Measurements from ENCODE around the gene LTBR.

The LTBR gene

DNA sequence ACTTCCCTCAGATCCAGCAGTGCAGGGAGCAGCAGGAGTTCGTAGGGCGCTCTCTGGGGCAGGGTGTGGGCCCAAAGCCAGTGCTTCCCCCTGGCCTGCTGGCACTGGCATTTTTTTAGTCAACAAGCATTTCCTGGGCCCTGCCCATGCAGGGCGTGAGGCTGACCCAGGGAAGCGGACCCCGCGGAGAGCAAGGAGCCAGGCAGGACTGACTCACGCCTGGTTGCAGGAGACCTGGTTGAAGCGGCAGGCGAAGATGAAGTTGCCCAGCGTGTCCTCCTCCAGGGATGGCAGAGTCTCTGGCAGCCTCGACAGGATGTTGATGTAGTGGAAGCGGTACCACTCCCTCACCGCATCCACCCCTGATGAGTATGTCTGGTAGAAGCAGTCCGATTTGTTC lies 22.1 kb upstream of the LTBR start:
- Histone ChIP-seq H2BK12ac (ENCODE audit: low read length) (peak overlapping the region; percentile 60), H3K14ac (ENCODE audit: low read length) (no peak overlapping the region), H2BK15ac (ENCODE audit: low read length) (peak overlapping the region; percentile 72), H2BK120ac (ENCODE audit: low read depth, low read length) (no peak overlapping the region), H2AFZ (ENCODE audit: low read length) (peak overlapping the region; percentile 22), H4K8ac (ENCODE audit: low read depth, low read length) (no peak overlapping the region), H3K9me3 (replicated peaks in 1 of 2; ENCODE audit: control insufficient read depth in 2 of 2, insufficient read depth in 1 of 2, low read depth in 1 of 2, low read length in 2 of 2) (no peaks in the 10 kb centered on the region), H3K4me1 (ENCODE audit: control insufficient read depth in 2 of 2, insufficient read depth in 1 of 2, low read depth in 1 of 2, low read length in 2 of 2) (peaks cover 0 to 4% of the 10 kb centered on the region in 2 donors), H2AK5ac (ENCODE audit: low read depth, low read length) (peak overlapping the region; percentile 73), H3K18ac (ENCODE audit: low read length) (peak overlapping the region; percentile 82), H3K79me1 (ENCODE audit: low read depth, low read length) (no peaks in the 10 kb centered on the region), H3K4ac (ENCODE audit: low read length) (no peak overlapping the region), H3K9ac (ENCODE audit: low read depth, low read length, poor library complexity) (no peak overlapping the region), H3K4me2 (ENCODE audit: insufficient read depth, low read length, poor library complexity, severe bottlenecking) (no peak overlapping the region), H3K23ac (ENCODE audit: low read depth, low read length, poor library complexity) (peak overlapping the region; percentile 25), H4K91ac (ENCODE audit: low read depth, low read length, poor library complexity) (no peak overlapping the region), H3K4me3 (ENCODE audit: low read length in 2 of 2) (no peak overlapping the region), H3K27ac (replicated peaks; ENCODE audit: low read length) (no peak overlapping the region), H3K27me3 (ENCODE audit: control insufficient read depth in 3 of 3, insufficient read depth in 3 of 3, low read depth in 1 of 3, low read length in 3 of 3) (no peaks in the 10 kb centered on the region), H3K36me3 (replicated peaks in 1 of 2; ENCODE audit: control insufficient read depth in 2 of 2, insufficient read depth in 2 of 2, low read length in 2 of 2) (no peaks in the 10 kb centered on the region), H2BK5ac (ENCODE audit: low read length) (no peak overlapping the region)
- WGBS, 2 donors (ENCODE audit: extremely low coverage in 2 of 2, insufficient read length in 2 of 2, insufficient replicate concordance in 1 of 2) = no CpG with 5 or more reads among the region's 14 CpGs
- no peak for DNase-seq (ENCODE audit: low spot score)

DNA sequence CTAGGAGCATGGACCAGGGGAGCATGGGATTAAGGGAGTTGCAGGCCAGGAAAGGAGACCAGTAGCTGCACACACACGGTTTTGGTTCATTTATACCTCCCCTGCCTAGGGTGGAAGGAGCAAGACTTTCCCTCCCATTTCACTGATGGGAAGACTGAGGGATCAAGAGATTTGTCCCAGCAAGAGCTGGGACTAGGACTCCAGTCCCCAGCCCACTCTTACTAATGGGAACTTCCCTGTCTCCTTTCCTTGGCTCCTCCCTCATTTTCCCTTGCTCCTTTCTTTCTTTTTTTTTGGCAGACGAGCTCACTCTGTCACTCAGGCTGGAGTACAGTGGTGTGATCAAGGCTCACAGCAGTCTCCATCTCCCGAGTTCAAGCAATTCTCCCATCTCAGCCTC lies 21.6 kb upstream of the LTBR start:
- no peaks in the 10 kb centered on the region for H3K79me1 ChIP-seq (ENCODE audit: low read depth, low read length)
- H2BK5ac ChIP-seq (ENCODE audit: low read length) = no peak overlapping the region
- H3K4me1 ChIP-seq (ENCODE audit: control insufficient read depth in 2 of 2, insufficient read depth in 1 of 2, low read depth in 1 of 2, low read length in 2 of 2) = peaks cover 0 to 3% of the 10 kb centered on the region in 2 donors
- no peak overlapping the region for H2BK120ac ChIP-seq (ENCODE audit: low read depth, low read length)
- H3K23ac ChIP-seq (ENCODE audit: low read depth, low read length, poor library complexity) = peak overlapping the region; percentile 25
- no peak overlapping the region for H3K18ac ChIP-seq (ENCODE audit: low read length)
- WGBS, 2 donors (ENCODE audit: extremely low coverage in 2 of 2, insufficient read length in 2 of 2, insufficient replicate concordance in 1 of 2) = no CpG with 5 or more reads among the region's 3 CpGs
- H2BK15ac ChIP-seq (ENCODE audit: low read length) = no peak overlapping the region
- no peak overlapping the region for H3K4me2 ChIP-seq (ENCODE audit: insufficient read depth, low read length, poor library complexity, severe bottlenecking)
- peak overlapping the region; percentile 60 for H2BK12ac ChIP-seq (ENCODE audit: low read length)
- H4K8ac ChIP-seq (ENCODE audit: low read depth, low read length) = no peak overlapping the region
- H2AFZ ChIP-seq (ENCODE audit: low read length) = no peak overlapping the region
- H3K4me3 ChIP-seq (ENCODE audit: low read length in 2 of 2) = no peak overlapping the region
- H3K9me3 ChIP-seq (replicated peaks in 1 of 2; ENCODE audit: control insufficient read depth in 2 of 2, insufficient read depth in 1 of 2, low read depth in 1 of 2, low read length in 2 of 2) = no peaks in the 10 kb centered on the region
- H2AK5ac ChIP-seq (ENCODE audit: low read depth, low read length) = peak overlapping the region; percentile 73
- no peak overlapping the region for H3K27ac ChIP-seq (replicated peaks; ENCODE audit: low read length)
- no peaks in the 10 kb centered on the region for H3K27me3 ChIP-seq (ENCODE audit: control insufficient read depth in 3 of 3, insufficient read depth in 3 of 3, low read depth in 1 of 3, low read length in 3 of 3)
- no peak overlapping the region for H3K14ac ChIP-seq (ENCODE audit: low read length)
- no peak for DNase-seq (ENCODE audit: low spot score)
- H4K91ac ChIP-seq (ENCODE audit: low read depth, low read length, poor library complexity) = no peak overlapping the region
- H3K9ac ChIP-seq (ENCODE audit: low read depth, low read length, poor library complexity) = no peak overlapping the region
- no peak overlapping the region for H3K4ac ChIP-seq (ENCODE audit: low read length)
- no peaks in the 10 kb centered on the region for H3K36me3 ChIP-seq (replicated peaks in 1 of 2; ENCODE audit: control insufficient read depth in 2 of 2, insufficient read depth in 2 of 2, low read length in 2 of 2)

DNA sequence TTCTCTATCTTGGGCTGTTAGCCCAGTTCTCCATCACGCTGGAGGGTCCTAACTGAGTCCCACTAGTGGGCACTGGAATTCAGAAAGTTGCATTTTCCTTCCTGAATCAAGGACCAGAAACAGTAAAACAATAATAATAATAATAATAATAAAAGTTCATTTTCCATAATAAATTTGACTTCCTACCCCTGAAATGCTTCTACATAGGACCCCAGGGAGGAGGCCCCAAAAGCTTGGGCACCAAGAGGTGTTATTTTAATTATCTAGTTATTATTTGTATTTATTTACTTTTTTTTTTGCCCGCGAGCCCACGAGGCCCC lies 21.0 kb upstream of the LTBR start:
- no peak overlapping the region for H4K91ac ChIP-seq (ENCODE audit: low read depth, low read length, poor library complexity)
- WGBS, 2 donors (ENCODE audit: extremely low coverage in 2 of 2, insufficient read length in 2 of 2, insufficient replicate concordance in 1 of 2) = no CpG with 5 or more reads among the region's 4 CpGs
- no peak overlapping the region for H4K8ac ChIP-seq (ENCODE audit: low read depth, low read length)
- peak overlapping the region; percentile 72 for H2AFZ ChIP-seq (ENCODE audit: low read length)
- H3K27ac ChIP-seq (replicated peaks; ENCODE audit: low read length) = no peak overlapping the region
- no peaks in the 10 kb centered on the region for H3K79me1 ChIP-seq (ENCODE audit: low read depth, low read length)
- H2BK5ac ChIP-seq (ENCODE audit: low read length) = no peak overlapping the region
- no peak overlapping the region for H3K4ac ChIP-seq (ENCODE audit: low read length)
- no peak overlapping the region for H2AK5ac ChIP-seq (ENCODE audit: low read depth, low read length)
- no peak overlapping the region for H2BK120ac ChIP-seq (ENCODE audit: low read depth, low read length)
- no peak overlapping the region for H2BK12ac ChIP-seq (ENCODE audit: low read length)
- H2BK15ac ChIP-seq (ENCODE audit: low read length) = no peak overlapping the region
- no peak overlapping the region for H3K9ac ChIP-seq (ENCODE audit: low read depth, low read length, poor library complexity)
- H3K4me2 ChIP-seq (ENCODE audit: insufficient read depth, low read length, poor library complexity, severe bottlenecking) = no peak overlapping the region
- no peaks in the 10 kb centered on the region for H3K27me3 ChIP-seq (ENCODE audit: control insufficient read depth in 3 of 3, insufficient read depth in 3 of 3, low read depth in 1 of 3, low read length in 3 of 3)
- no peaks in the 10 kb centered on the region for H3K36me3 ChIP-seq (replicated peaks in 1 of 2; ENCODE audit: control insufficient read depth in 2 of 2, insufficient read depth in 2 of 2, low read length in 2 of 2)
- H3K23ac ChIP-seq (ENCODE audit: low read depth, low read length, poor library complexity) = no peak overlapping the region
- H3K14ac ChIP-seq (ENCODE audit: low read length) = no peak overlapping the region
- no peak overlapping the region for H3K4me3 ChIP-seq (ENCODE audit: low read length in 2 of 2)
- DNase-seq (ENCODE audit: low spot score) = no peak
- H3K4me1 ChIP-seq (ENCODE audit: control insufficient read depth in 2 of 2, insufficient read depth in 1 of 2, low read depth in 1 of 2, low read length in 2 of 2) = peaks cover 0 to 3% of the 10 kb centered on the region in 2 donors
- no peaks in the 10 kb centered on the region for H3K9me3 ChIP-seq (replicated peaks in 1 of 2; ENCODE audit: control insufficient read depth in 2 of 2, insufficient read depth in 1 of 2, low read depth in 1 of 2, low read length in 2 of 2)
- no peak overlapping the region for H3K18ac ChIP-seq (ENCODE audit: low read length)

DNA sequence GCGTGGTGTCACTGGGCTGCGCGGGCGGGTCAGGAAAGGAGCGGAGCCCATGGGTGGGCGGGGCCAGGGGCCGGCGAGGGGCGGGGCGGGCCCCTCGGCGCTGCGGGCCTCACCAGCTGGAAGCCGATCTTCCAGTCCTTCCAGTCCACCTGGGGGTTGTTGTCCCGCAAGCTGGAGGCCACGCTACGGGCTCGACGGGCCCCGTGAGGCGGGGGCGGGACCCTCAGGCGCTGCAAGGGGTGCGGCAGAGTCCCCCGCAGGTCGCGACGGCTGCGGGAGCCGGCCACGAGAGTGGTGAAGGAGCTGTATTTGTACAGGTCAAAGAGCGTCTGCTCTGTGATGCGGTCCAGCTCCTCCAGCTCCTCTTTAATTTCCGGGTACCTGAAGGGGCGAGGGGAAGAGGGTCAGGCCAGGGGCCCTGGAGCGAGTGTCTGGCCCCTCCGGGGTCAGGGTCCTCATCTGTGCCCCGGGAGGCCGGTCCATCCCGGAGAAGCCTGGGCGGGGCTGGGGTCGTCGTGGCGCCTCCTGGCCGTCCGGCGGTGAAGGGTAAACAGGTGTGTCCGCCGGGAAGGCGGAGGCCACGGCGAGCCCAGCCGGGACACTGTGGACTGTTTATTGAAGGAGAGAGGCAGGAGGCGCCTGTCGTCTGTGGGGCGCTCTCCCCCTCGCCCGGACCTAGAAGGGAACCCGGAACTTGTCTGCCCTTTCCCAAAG lies 20.5 kb upstream of the LTBR start:
- no CpG with 5 or more reads among the region's 59 CpGs for WGBS, 2 donors (ENCODE audit: extremely low coverage in 2 of 2, insufficient read length in 2 of 2, insufficient replicate concordance in 1 of 2)
- Histone ChIP-seq H3K4me2 (ENCODE audit: insufficient read depth, low read length, poor library complexity, severe bottlenecking) (peak overlapping the region; percentile 91), H3K4me3 (ENCODE audit: low read length in 2 of 2) (peak overlapping the region in 1 of 2 donors; percentile 70), H3K23ac (ENCODE audit: low read depth, low read length, poor library complexity) (peak overlapping the region; percentile 89), H3K36me3 (replicated peaks in 1 of 2; ENCODE audit: control insufficient read depth in 2 of 2, insufficient read depth in 2 of 2, low read length in 2 of 2) (no peaks in the 10 kb centered on the region), H4K91ac (ENCODE audit: low read depth, low read length, poor library complexity) (no peak overlapping the region), H3K27ac (replicated peaks; ENCODE audit: low read length) (no peak overlapping the region), H3K27me3 (ENCODE audit: control insufficient read depth in 3 of 3, insufficient read depth in 3 of 3, low read depth in 1 of 3, low read length in 3 of 3) (no peaks in the 10 kb centered on the region), H3K18ac (ENCODE audit: low read length) (peak overlapping the region; percentile 100), H3K4ac (ENCODE audit: low read length) (no peak overlapping the region), H3K9me3 (replicated peaks in 1 of 2; ENCODE audit: control insufficient read depth in 2 of 2, insufficient read depth in 1 of 2, low read depth in 1 of 2, low read length in 2 of 2) (no peaks in the 10 kb centered on the region), H4K8ac (ENCODE audit: low read depth, low read length) (no peak overlapping the region), H3K14ac (ENCODE audit: low read length) (no peak overlapping the region), H2BK12ac (ENCODE audit: low read length) (no peak overlapping the region), H2BK5ac (ENCODE audit: low read length) (no peak overlapping the region), H2AFZ (ENCODE audit: low read length) (peak overlapping the region; percentile 72), H3K9ac (ENCODE audit: low read depth, low read length, poor library complexity) (peak overlapping the region; percentile 70), H3K4me1 (ENCODE audit: control insufficient read depth in 2 of 2, insufficient read depth in 1 of 2, low read depth in 1 of 2, low read length in 2 of 2) (peaks cover 0 to 3% of the 10 kb centered on the region in 2 donors), H2BK15ac (ENCODE audit: low read length) (peak overlapping the region; percentile 99), H2AK5ac (ENCODE audit: low read depth, low read length) (peak overlapping the region; percentile 63), H2BK120ac (ENCODE audit: low read depth, low read length) (no peak overlapping the region), H3K79me1 (ENCODE audit: low read depth, low read length) (no peaks in the 10 kb centered on the region)
- DNase-seq (ENCODE audit: low spot score) = no peak
